Nephron progenitor cell (in vitro differentiated cells): ENCODE results near the gene SCMH1.

Source experiments
- DNase-seq: peaks from one replicate; pipeline ENCODE4 v3.0.0; 2021
- H3K27ac Mint-ChIP-seq: 2 replicates; pipeline ENCODE4 v1.8.0; 2021; ENCODE audit warnings: mild to moderate bottlenecking, moderate library complexity, mixed read lengths
- H3K27me3 Mint-ChIP-seq: 2 replicates; pipeline ENCODE4 v1.8.0; 2021; ENCODE audit warnings: mild to moderate bottlenecking, low read depth, mixed read lengths; ENCODE audit not compliant: poor library complexity
- H3K36me3 Mint-ChIP-seq: 2 replicates; pipeline ENCODE4 v1.8.0; 2021; ENCODE audit warnings: low read depth, mixed read lengths
- H3K4me1 Mint-ChIP-seq: 2 replicates; pipeline ENCODE4 v1.8.0; 2021; ENCODE audit warnings: mixed read lengths
- H3K4me3 Mint-ChIP-seq: 2 replicates; pipeline ENCODE4 v1.8.0; 2021; ENCODE audit warnings: mild to moderate bottlenecking, moderate library complexity, mixed read lengths
- H3K9me3 Mint-ChIP-seq: 2 replicates; pipeline ENCODE4 v1.8.0; 2021; ENCODE audit warnings: mild to moderate bottlenecking, moderate library complexity, mixed read lengths
- CTCF ChIP-seq: fragments of 200-600 bp; sonication (generic); IDR thresholded peaks from 2 replicates; pipeline ENCODE4 v1.5.0; 2021; ENCODE audit warnings: antibody characterized with exemption

The SCMH1 gene

GRCh38 chr1:41072051-41072450, 170.1 kb downstream of the SCMH1 start:
- no peak overlapping the region for H3K4me3 Mint-ChIP-seq
- no peak for TF ChIP-seq CTCF
- peaks cover 67% of the 10 kb centered on the region for H3K36me3 Mint-ChIP-seq
- H3K27ac Mint-ChIP-seq: no peak overlapping the region
- H3K9me3 Mint-ChIP-seq: peaks cover 5% of the 10 kb centered on the region
- no peaks in the 10 kb centered on the region for H3K4me1 Mint-ChIP-seq
- no peaks in the 10 kb centered on the region for H3K27me3 Mint-ChIP-seq
- no peak for DNase-seq

GRCh38 chr1:41056907-41057306, 185.2 kb downstream of the SCMH1 start:
- H3K36me3 Mint-ChIP-seq: peaks cover 91% of the 10 kb centered on the region
- no peaks in the 10 kb centered on the region for H3K4me1 Mint-ChIP-seq
- H3K27ac Mint-ChIP-seq: no peak overlapping the region
- no peak for TF ChIP-seq CTCF
- peaks cover 2% of the 10 kb centered on the region for H3K27me3 Mint-ChIP-seq
- DNase-seq: no peak
- peaks cover 33% of the 10 kb centered on the region for H3K9me3 Mint-ChIP-seq
- H3K4me3 Mint-ChIP-seq: no peak overlapping the region

- peaks cover 75% of the 10 kb centered on the region for H3K36me3 Mint-ChIP-seq
- no peaks in the 10 kb centered on the region for H3K4me1 Mint-ChIP-seq
- no peaks in the 10 kb centered on the region for H3K9me3 Mint-ChIP-seq
- H3K27me3 Mint-ChIP-seq: no peaks in the 10 kb centered on the region
- no peak for TF ChIP-seq CTCF
- peak overlapping the region; percentile 91 for H3K27ac Mint-ChIP-seq
- no peak for DNase-seq
- H3K4me3 Mint-ChIP-seq: no peak overlapping the region
Measured at GRCh38 chr1:41053316-41053715, 188.8 kb downstream of the SCMH1 start.

- H3K4me3 Mint-ChIP-seq: no peak overlapping the region
- H3K27ac Mint-ChIP-seq: no peak overlapping the region
- peaks cover 73% of the 10 kb centered on the region for H3K36me3 Mint-ChIP-seq
- H3K4me1 Mint-ChIP-seq: no peaks in the 10 kb centered on the region
- H3K27me3 Mint-ChIP-seq: no peaks in the 10 kb centered on the region
- H3K9me3 Mint-ChIP-seq: no peaks in the 10 kb centered on the region
- DNase-seq: no peak
- TF ChIP-seq CTCF: no peak
Measured at GRCh38 chr1:41051022-41051421, 191.1 kb downstream of the SCMH1 start.

- Mint-ChIP-seq H3K4me1 (peaks cover 6% of the 10 kb centered on the region), H3K27me3 (no peaks in the 10 kb centered on the region), H3K4me3 (no peak overlapping the region), H3K36me3 (peaks cover 59% of the 10 kb centered on the region), H3K9me3 (no peaks in the 10 kb centered on the region), H3K27ac (no peak overlapping the region)
- TF ChIP-seq CTCF: no peak
- DNase-seq: no peak
Measured at GRCh38 chr1:41048540-41048939, 193.6 kb downstream of the SCMH1 start.

GRCh38 chr1:41046347-41046775, 195.7 kb downstream of the SCMH1 start:
- no peak for TF ChIP-seq CTCF
- peaks cover 53% of the 10 kb centered on the region for H3K36me3 Mint-ChIP-seq
- H3K27me3 Mint-ChIP-seq: no peaks in the 10 kb centered on the region
- no peak overlapping the region for H3K4me3 Mint-ChIP-seq
- no peaks in the 10 kb centered on the region for H3K9me3 Mint-ChIP-seq
- no peak for DNase-seq
- peak overlapping the region; percentile 27 for H3K27ac Mint-ChIP-seq
- H3K4me1 Mint-ChIP-seq: peaks cover 6% of the 10 kb centered on the region
